GM06990 (cell line): ENCODE results near the gene CST4.
"Not testable (repeated sequence)": the region's sequence is repeated elsewhere in the genome, so short reads cannot be mapped to it uniquely, and the experiment has no call there.

Experiments used
- DNase-seq: peaks from one replicate; pipeline ENCODE4 v3.0.0-alpha.2; 2011; ENCODE audit not compliant: insufficient read length; ENCODE audit errors: extremely low read depth
- H3K27me3 ChIP-seq: replicated peaks from 2 replicates; pipeline ENCODE4 v1.6.0; 2011; ENCODE audit warnings: low read length; ENCODE audit not compliant: control insufficient read depth, insufficient read depth
- H3K36me3 ChIP-seq: 2 replicates; pipeline ENCODE4 v1.5.1; 2011; ENCODE audit warnings: low read length; ENCODE audit not compliant: control insufficient read depth, insufficient read depth
- H3K4me3 ChIP-seq: replicated peaks from 2 replicates; pipeline ENCODE4 v1.5.1; 2011; ENCODE audit warnings: low read depth, mild to moderate bottlenecking, control low read depth, low read length
- TF ChIP-seq, protein P1 (sequence below): IDR thresholded peaks from 2 replicates; pipeline ENCODE4 v1.5.1; 2011; ENCODE audit warnings: low read length, control low read depth, mild to moderate bottlenecking, inconsistent platforms; ENCODE audit not compliant: insufficient read depth, poor library complexity, severe bottlenecking

CST4 gene, protein sequence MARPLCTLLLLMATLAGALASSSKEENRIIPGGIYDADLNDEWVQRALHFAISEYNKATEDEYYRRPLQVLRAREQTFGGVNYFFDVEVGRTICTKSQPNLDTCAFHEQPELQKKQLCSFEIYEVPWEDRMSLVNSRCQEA

DNA sequence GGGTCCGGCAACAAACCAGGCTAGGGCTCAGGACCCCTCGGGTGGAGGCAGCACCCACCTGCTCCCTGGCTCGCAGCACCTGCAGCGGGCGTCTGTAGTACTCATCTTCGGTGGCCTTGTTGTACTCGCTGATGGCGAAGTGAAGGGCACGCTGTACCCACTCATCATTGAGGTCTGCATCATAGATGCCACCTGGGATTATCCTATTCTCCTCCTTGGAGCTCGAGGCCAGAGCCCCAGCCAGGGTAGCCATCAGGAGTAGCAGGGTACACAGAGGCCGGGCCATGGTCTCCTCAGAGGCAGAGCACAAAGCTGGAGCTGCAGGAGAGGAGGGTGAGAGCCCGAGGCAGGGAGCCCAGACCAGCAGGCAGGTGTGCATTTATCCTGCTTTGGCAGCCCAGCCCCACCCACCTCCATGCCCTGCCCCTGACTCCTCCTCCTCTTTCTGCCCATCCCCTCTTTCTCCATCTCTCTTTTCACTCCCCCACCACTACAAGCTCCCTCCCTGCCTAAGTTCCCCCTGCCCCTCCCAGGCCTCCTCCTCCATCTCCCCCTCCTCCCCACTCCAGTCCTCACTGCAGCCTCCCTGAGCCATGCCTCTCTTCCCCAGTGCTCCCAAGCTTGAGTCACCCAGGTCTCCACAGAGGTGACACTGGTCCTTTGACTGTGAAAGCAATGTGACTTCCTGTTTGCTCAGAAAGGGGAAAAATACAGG is at the start of gene CST4:
TSS of gene CST4 (minus strand) at position 355 of the 715 bp plus-strand sequence. CDS start at position 286, 69 bp downstream.
- H3K4me3 ChIP-seq, H3K27me3 ChIP-seq, DNase-seq, H3K36me3 ChIP-seq: not testable (repeated sequence)

DNA sequence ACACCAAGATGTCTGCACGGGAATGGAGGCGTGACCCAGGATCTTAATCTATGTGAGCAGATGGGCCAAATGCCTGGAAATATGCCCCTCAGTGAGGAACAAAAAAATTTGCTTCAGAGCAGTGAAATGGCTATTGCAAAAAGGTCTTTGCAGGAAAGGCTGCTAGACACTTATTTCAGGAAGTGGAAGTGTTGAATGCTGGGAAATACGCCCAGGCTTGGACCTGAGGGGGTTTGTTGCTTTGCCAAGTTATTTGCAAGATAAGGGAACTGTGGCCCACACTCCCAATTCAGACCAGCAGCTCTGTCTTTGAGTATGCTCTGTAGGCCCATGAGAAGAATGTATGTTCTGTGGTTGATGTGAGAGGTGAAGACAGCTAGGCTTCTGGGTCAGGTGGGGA is 46.6 kb upstream of the CST4 start:
- H3K36me3 ChIP-seq, H3K4me3 ChIP-seq, DNase-seq, H3K27me3 ChIP-seq: not testable (repeated sequence)

DNA sequence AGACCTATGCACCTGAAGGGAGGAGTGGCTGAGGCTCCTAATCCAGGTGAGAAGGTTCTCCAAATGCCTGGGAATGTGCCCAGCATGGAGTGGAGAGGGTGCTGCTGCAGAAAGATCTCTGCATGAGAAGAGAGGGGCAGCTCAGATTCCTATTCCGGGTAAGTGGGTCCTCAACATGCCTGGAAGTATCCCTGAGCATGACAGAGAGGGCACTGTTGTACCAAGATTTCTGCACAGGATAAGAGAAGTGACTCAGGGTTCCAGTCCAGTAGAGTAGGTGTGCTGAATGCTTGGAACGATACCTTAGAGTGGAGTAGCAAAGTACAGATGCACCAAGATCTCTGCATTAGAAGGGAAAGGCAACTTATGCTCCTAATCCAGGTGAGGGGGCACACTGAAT is 46.1 kb upstream of the CST4 start:
- DNase-seq, H3K4me3 ChIP-seq, H3K36me3 ChIP-seq, H3K27me3 ChIP-seq: not testable (repeated sequence)

DNA sequence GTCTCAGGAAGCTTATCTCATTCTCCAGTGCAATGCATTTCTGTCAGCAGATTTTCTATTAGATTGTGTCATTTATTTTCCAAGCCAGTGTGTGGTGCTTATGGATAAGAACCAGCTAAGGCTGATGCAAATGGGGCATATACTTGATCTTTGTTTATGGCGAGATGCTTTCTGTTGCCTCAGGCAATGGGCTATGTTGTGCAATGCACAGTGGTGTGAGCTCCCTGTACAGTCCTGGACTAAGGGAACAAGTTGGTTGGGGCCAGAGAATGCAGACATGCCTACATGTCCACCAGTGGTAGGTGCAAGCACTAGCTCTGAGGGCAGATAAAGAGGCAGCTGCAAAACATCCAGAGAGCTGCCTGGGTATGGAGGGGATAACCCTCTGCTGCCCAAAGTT is 45.6 kb upstream of the CST4 start:
- not testable (repeated sequence) for DNase-seq, H3K4me3 ChIP-seq, H3K36me3 ChIP-seq, H3K27me3 ChIP-seq

DNA sequence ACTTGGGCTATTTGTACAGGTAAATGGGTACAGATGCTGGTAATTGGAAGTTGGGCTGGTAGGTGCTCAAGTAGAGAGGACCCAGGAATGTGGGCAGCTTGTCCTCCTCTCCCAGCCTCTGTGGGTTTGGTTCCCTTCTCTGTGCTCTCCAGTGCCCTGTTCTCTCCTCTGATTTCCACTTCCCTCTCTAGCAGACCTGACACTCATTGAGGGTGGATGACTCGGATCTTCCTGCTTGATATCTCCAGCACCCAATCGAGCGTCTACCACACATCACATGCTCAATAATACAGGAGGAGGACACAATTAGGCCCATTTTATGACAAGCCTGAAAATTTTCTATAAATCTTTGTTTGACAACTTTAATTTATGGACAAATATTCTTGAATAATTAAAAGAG is 38.2 kb upstream of the CST4 start:
- H3K4me3 ChIP-seq = no peak overlapping the region
- no peaks in the 10 kb centered on the region for H3K27me3 ChIP-seq
- TF ChIP-seq, protein P1, sequence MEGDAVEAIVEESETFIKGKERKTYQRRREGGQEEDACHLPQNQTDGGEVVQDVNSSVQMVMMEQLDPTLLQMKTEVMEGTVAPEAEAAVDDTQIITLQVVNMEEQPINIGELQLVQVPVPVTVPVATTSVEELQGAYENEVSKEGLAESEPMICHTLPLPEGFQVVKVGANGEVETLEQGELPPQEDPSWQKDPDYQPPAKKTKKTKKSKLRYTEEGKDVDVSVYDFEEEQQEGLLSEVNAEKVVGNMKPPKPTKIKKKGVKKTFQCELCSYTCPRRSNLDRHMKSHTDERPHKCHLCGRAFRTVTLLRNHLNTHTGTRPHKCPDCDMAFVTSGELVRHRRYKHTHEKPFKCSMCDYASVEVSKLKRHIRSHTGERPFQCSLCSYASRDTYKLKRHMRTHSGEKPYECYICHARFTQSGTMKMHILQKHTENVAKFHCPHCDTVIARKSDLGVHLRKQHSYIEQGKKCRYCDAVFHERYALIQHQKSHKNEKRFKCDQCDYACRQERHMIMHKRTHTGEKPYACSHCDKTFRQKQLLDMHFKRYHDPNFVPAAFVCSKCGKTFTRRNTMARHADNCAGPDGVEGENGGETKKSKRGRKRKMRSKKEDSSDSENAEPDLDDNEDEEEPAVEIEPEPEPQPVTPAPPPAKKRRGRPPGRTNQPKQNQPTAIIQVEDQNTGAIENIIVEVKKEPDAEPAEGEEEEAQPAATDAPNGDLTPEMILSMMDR = no peak
- DNase-seq = no peak
- no peaks in the 10 kb centered on the region for H3K36me3 ChIP-seq

DNA sequence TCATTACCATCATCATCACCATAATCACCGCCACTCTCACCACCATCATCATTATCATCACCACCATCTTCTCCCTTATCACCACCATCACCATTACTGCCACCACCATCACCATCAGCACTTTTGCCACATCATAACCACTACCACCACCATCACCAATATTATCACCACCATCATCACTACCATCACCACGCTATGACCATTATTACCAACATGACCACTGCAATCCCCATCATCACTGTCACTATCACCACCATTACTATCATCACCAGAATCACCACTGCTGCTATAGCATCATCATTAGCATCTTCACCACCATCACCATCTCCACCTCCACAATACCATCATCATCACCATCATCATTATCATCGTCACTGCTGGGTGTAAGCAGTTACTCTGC is 36.3 kb upstream of the CST4 start:
- H3K27me3 ChIP-seq = no peaks in the 10 kb centered on the region
- no peak for DNase-seq
- TF ChIP-seq, protein P1 = no peak

DNA sequence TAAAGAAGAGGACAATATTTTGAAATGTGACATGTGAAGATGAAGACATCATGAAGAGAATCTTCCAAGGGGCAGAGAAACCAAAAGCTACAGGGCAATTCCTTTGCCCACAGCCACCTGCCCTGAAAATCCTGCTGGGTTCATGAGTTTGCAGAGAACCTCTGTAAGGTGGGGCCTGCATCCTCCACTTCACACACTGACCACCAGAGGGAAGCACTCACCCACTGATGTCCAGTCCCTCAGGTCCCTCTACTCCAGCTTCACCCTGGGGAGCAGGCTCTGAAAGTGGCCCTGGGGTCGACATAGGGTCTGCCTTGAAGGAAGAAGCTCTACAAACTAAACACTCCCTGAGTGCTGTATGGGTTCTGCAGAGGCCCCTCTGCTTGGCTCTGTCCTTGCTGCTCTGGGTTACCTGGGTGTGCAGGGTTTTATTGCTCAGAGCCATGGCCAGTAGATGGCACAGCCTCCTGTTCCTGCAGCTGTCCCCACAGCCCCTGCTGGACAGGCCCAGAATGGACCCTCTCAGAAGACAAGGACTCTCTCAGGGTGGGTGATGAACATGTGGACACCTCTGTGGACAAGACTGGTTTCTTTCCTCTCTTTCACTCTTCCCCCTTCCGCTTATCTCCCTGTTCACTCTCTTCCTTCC is 34.9 kb upstream of the CST4 start:
- TF ChIP-seq, protein P1 = peak; percentile 57
- not testable (repeated sequence) for H3K4me3 ChIP-seq, DNase-seq, H3K36me3 ChIP-seq, H3K27me3 ChIP-seq

More for the DNA sequence above, 36.3 kb upstream of the CST4 start:
- Histone ChIP-seq H3K36me3 (no peaks in the 10 kb centered on the region), H3K4me3 (no peak overlapping the region)

DNA sequence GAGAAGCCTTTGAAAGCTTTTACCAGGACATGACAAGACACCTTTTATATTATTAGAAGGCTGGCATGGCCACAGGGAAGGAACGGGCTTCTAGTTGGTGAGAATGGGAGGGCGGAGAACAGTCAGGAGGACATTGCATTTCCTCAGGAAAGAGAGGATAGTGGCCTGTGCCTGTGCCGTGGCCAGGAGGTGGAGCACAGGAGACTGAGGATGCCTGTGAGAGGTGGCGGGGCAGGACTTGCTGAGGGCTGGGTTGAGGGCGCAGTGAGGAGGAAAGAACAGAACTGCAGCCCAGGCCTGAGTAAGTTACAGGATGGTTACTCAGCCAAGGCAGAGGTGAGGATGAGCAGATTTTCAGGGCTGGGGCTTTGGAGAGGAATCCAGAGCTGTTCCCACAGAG is 34.0 kb upstream of the CST4 start:
- not testable (repeated sequence) for H3K4me3 ChIP-seq, H3K36me3 ChIP-seq, DNase-seq, H3K27me3 ChIP-seq
